Measurements from ENCODE around the gene HPS4. TPM values are rescaled to one million over a fixed set of nuclear protein-coding genes. Genes with fewer than 3 reads are reported as not detected.
A peak's percentile ranks its signal among the peaks of the same experiment; 100 is the strongest.

The HPS4 gene
- total RNA-seq, 4 donors from 2014 or later = 29.1 to 51.2 (median 37.2) TPM

GRCh38 chr22:26450453-26451185, 33.0 kb downstream of the HPS4 start:
- peaks cover 0 to 18% (median 3%) of the 10 kb centered on the region in 4 donors for H3K36me3 ChIP-seq
- no peaks in the 10 kb centered on the region for H3K27me3 ChIP-seq
- 74 to 91% methylated on average over 7 to 9 of the region's 9 CpGs for WGBS, 2 donors (ENCODE audit: low coverage in 1 of 2)
- in situ Hi-C loops (cut with MboI; ENCODE audit: low pct_ligation_motif_present in 1 of 4, low pct_unique_long_range_greater_than_20kb in 1 of 4, low sequenced_read_pairs in 3 of 4) = loop anchor here in 1 of 4 donors (5.0 kb wide), 1 partner anchor 43 kb away; no protein-coding TSS in a partner anchor
- no peak for DNase-seq
- no peak overlapping the region for H3K4me3 ChIP-seq
- no peaks in the 10 kb centered on the region for H3K4me1 ChIP-seq
- no peak overlapping the region for H3K27ac ChIP-seq
- H3K9me3 ChIP-seq = no peaks in the 10 kb centered on the region
- intact Hi-C loops (cut with DNase I; ENCODE audit: low total_unique reads) = no loop called here
- TF ChIP-seq EP300 (IDR thresholded peaks at IDR 0.05; ENCODE audit: low read depth) (no peak), CTCF (IDR thresholded peaks at IDR 0.05) (no peak), POLR2A (IDR thresholded peaks at IDR 0.05) (no peak), POLR2AphosphoS5 (IDR thresholded peaks at IDR 0.05) (no peak)

GRCh38 chr22:26448941-26449340, 34.6 kb downstream of the HPS4 start:
- no peaks in the 10 kb centered on the region for H3K4me1 ChIP-seq
- no peak overlapping the region for H3K27ac ChIP-seq
- 80% methylated on average over 6 of the region's 6 CpGs; no CpG with 5 or more reads in 1 of the 2 donors for WGBS, 2 donors (ENCODE audit: low coverage in 1 of 2)
- in situ Hi-C loops (cut with MboI; ENCODE audit: low pct_ligation_motif_present in 1 of 4, low pct_unique_long_range_greater_than_20kb in 1 of 4, low sequenced_read_pairs in 3 of 4) = no loop called here
- no peaks in the 10 kb centered on the region for H3K9me3 ChIP-seq
- H3K27me3 ChIP-seq = no peaks in the 10 kb centered on the region
- TF ChIP-seq POLR2A (IDR thresholded peaks at IDR 0.05) (no peak), CTCF (IDR thresholded peaks at IDR 0.05) (no peak), EP300 (IDR thresholded peaks at IDR 0.05; ENCODE audit: low read depth) (no peak), POLR2AphosphoS5 (IDR thresholded peaks at IDR 0.05) (no peak)
- no peak overlapping the region for H3K4me3 ChIP-seq
- no peak for DNase-seq
- intact Hi-C loops (cut with DNase I; ENCODE audit: low total_unique reads) = no loop called here
- peaks cover 0 to 17% (median 1%) of the 10 kb centered on the region in 4 donors for H3K36me3 ChIP-seq

GRCh38 chr22:26448334-26448733, 35.2 kb downstream of the HPS4 start:
- intact Hi-C loops (cut with DNase I; ENCODE audit: low total_unique reads) = no loop called here
- TF ChIP-seq CTCF (IDR thresholded peaks at IDR 0.05) (no peak), POLR2AphosphoS5 (IDR thresholded peaks at IDR 0.05) (no peak), EP300 (IDR thresholded peaks at IDR 0.05; ENCODE audit: low read depth) (no peak), POLR2A (IDR thresholded peaks at IDR 0.05) (no peak)
- in situ Hi-C loops (cut with MboI; ENCODE audit: low pct_ligation_motif_present in 1 of 4, low pct_unique_long_range_greater_than_20kb in 1 of 4, low sequenced_read_pairs in 3 of 4) = no loop called here
- no peaks in the 10 kb centered on the region for H3K9me3 ChIP-seq
- H3K27me3 ChIP-seq = no peaks in the 10 kb centered on the region
- H3K27ac ChIP-seq = no peak overlapping the region
- no peak for DNase-seq
- no peaks in the 10 kb centered on the region for H3K4me1 ChIP-seq
- 50 to 77% methylated on average over 3 to 4 of the region's 5 CpGs for WGBS, 2 donors (ENCODE audit: low coverage in 1 of 2)
- no peak overlapping the region for H3K4me3 ChIP-seq
- H3K36me3 ChIP-seq = peaks cover 0 to 11% (median 0%) of the 10 kb centered on the region in 4 donors

GRCh38 chr22:26447584-26448329, 35.8 kb downstream of the HPS4 start:
- Histone ChIP-seq H3K36me3 (peaks cover 0 to 6% (median 0%) of the 10 kb centered on the region in 4 donors), H3K27ac (peak overlapping the region in 2 of 4 donors; percentile 21 to 68), H3K4me3 (no peak overlapping the region), H3K4me1 (no peaks in the 10 kb centered on the region), H3K27me3 (no peaks in the 10 kb centered on the region), H3K9me3 (no peaks in the 10 kb centered on the region)
- TF ChIP-seq POLR2AphosphoS5 (IDR thresholded peaks at IDR 0.05) = no peak
- no peak for TF ChIP-seq POLR2A (IDR thresholded peaks at IDR 0.05)
- TF ChIP-seq EP300 (IDR thresholded peaks at IDR 0.05; ENCODE audit: low read depth) = no peak
- no peak for TF ChIP-seq CTCF (IDR thresholded peaks at IDR 0.05)
- intact Hi-C loops (cut with DNase I; ENCODE audit: low total_unique reads) = no loop called here
- in situ Hi-C loops (cut with MboI; ENCODE audit: low pct_ligation_motif_present in 1 of 4, low pct_unique_long_range_greater_than_20kb in 1 of 4, low sequenced_read_pairs in 3 of 4) = no loop called here
- WGBS, 2 donors (ENCODE audit: low coverage in 1 of 2) = 67 to 79% methylated on average over 4 to 11 of the region's 15 CpGs
- no peak for DNase-seq
